Measurements from ENCODE around the gene UTS2R.

DNA sequence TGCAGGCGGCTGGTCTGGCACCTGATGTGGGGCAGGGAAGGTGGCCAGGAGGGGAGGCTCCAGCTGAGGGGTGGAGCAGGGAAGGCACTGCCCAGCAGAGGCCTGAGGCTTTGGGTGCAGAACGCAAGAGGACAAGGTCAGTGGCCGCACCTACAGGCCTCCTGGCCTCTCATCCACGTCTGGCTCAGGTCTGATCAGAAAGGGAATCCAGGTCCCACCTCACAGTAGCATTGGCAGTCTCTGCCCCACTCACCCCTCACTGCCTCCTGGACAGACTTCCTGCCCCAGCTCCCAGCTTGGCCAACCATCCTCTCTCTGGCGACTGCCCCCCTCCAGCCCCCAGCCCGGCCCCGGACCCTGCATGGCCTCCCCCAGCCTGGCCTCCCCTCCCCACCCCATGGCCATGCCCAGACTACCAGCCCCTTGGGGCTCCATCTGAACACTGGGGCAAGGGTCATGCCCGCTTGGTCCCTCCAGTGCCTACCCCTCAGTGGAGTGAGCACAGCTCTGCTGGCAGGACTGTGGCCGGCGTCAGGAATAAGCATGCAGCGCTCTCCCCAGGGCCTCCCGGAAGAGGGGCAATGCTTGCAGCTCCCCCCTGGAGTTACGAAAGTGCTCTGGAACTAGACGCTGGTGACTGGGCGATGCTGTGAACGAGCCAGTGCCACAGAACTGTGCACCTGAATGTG is 4.6 kb downstream of the UTS2R start:
- TF ChIP-seq, protein P1, sequence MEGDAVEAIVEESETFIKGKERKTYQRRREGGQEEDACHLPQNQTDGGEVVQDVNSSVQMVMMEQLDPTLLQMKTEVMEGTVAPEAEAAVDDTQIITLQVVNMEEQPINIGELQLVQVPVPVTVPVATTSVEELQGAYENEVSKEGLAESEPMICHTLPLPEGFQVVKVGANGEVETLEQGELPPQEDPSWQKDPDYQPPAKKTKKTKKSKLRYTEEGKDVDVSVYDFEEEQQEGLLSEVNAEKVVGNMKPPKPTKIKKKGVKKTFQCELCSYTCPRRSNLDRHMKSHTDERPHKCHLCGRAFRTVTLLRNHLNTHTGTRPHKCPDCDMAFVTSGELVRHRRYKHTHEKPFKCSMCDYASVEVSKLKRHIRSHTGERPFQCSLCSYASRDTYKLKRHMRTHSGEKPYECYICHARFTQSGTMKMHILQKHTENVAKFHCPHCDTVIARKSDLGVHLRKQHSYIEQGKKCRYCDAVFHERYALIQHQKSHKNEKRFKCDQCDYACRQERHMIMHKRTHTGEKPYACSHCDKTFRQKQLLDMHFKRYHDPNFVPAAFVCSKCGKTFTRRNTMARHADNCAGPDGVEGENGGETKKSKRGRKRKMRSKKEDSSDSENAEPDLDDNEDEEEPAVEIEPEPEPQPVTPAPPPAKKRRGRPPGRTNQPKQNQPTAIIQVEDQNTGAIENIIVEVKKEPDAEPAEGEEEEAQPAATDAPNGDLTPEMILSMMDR (tag by site-specific recombination; IDR thresholded peaks at IDR 0.05) = no peak
- TF ChIP-seq, protein P2, sequence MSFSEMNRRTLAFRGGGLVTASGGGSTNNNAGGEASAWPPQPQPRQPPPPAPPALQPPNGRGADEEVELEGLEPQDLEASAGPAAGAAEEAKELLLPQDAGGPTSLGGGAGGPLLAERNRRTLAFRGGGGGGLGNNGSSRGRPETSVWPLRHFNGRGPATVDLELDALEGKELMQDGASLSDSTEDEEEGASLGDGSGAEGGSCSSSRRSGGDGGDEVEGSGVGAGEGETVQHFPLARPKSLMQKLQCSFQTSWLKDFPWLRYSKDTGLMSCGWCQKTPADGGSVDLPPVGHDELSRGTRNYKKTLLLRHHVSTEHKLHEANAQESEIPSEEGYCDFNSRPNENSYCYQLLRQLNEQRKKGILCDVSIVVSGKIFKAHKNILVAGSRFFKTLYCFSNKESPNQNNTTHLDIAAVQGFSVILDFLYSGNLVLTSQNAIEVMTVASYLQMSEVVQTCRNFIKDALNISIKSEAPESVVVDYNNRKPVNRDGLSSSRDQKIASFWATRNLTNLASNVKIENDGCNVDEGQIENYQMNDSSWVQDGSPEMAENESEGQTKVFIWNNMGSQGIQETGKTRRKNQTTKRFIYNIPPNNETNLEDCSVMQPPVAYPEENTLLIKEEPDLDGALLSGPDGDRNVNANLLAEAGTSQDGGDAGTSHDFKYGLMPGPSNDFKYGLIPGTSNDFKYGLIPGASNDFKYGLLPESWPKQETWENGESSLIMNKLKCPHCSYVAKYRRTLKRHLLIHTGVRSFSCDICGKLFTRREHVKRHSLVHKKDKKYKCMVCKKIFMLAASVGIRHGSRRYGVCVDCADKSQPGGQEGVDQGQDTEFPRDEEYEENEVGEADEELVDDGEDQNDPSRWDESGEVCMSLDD (tag by site-specific recombination; IDR thresholded peaks at IDR 0.05) = no peak
- no peak for TF ChIP-seq GLIS2 (tag by site-specific recombination; IDR thresholded peaks at IDR 0.05)
- TF ChIP-seq ZNF140 (tag by site-specific recombination; IDR thresholded peaks at IDR 0.05) = no peak
- TF ChIP-seq ZNF785 (tag by site-specific recombination; IDR thresholded peaks at IDR 0.05) = no peak
- TF ChIP-seq, protein P3, sequence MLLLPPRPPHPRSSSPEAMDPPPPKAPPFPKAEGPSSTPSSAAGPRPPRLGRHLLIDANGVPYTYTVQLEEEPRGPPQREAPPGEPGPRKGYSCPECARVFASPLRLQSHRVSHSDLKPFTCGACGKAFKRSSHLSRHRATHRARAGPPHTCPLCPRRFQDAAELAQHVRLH (tag by site-specific recombination; IDR thresholded peaks at IDR 0.05) = no peak
- TF ChIP-seq ZNF571 (tag by site-specific recombination; IDR thresholded peaks at IDR 0.05) = no peak
- TF ChIP-seq, protein P4, sequence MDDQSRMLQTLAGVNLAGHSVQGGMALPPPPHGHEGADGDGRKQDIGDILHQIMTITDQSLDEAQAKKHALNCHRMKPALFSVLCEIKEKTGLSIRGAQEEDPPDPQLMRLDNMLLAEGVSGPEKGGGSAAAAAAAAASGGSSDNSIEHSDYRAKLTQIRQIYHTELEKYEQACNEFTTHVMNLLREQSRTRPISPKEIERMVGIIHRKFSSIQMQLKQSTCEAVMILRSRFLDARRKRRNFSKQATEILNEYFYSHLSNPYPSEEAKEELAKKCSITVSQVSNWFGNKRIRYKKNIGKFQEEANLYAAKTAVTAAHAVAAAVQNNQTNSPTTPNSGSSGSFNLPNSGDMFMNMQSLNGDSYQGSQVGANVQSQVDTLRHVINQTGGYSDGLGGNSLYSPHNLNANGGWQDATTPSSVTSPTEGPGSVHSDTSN (CRISPR knock-in tag; IDR thresholded peaks at IDR 0.05) = no peak
- no peak for TF ChIP-seq ZNF2 (tag by site-specific recombination; IDR thresholded peaks at IDR 0.05)
- TF ChIP-seq ZNF184 (tag by site-specific recombination; IDR thresholded peaks at IDR 0.05) = no peak
